ENCODE results near the gene MRPL53.

The MRPL53 gene

DNA sequence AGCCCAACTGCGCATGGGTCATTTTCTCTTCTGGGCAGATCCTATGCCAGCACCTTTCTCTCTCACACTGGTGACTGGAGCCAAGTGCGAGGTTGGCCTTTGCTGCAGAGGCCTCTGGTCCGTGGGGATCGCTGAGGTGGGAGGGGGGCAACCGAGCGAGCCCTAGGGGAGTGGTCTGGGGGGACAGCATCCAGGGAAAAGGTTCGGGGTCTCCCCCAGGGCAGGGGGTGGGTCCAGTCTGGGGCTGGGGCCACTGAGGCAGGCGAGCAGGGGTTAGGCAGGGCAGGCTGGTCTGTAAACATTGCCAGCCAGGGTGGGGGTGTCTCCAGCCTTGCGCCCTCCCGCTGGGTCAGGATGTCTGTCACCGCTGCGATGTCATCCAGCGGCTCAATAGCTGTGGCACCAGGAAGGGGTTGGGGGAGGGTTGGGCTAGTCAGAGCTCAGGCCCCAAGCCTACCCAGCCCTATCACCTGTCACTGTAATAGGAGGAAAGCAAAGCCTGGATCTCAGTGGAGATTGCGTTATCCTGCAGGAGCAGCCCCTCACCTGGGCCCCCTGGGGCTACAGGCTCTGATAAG, 46.2 kb downstream of the MRPL53 start:
- Histone ChIP-seq H3K4me1 (ENCODE audit: control insufficient read depth in 1 of 2, insufficient read depth in 2 of 2, low read length in 2 of 2) (peaks cover 0 to 7% of the 10 kb centered on the region in 2 donors), H3K27me3 (ENCODE audit: low read depth, low read length) (no peaks in the 10 kb centered on the region), H3K27ac (ENCODE audit: low read length) (no peak overlapping the region), H3K36me3 (ENCODE audit: control insufficient read depth in 1 of 2, insufficient read depth in 2 of 2, low read length in 2 of 2) (peaks cover 31 to 56% of the 10 kb centered on the region in 2 donors), H3K4me3 (ENCODE audit: low read depth in 1 of 2, low read length in 2 of 2) (no peak overlapping the region), H3K9me3 (ENCODE audit: control insufficient read depth in 1 of 2, low read length in 2 of 2) (no peaks in the 10 kb centered on the region)

DNA sequence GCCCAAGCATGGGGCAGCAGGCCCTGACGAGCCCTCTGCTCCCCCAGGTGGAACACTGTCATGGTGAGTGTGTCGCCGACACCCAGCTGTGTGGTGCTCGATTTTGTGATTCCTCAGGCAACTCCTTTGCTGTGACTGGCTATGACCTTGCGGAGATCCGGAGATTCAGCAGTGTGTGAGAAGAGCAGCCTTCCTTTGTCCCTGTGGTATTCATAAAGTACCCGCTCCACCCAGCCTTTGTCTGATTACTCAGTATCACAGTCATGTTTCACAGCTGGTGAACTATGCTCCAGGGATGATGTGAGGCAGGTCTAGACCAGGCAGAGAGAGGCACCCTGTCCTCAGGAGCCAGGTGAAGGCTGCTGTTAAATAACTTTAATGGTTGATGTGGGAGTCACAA, 47.0 kb downstream of the MRPL53 start:
- Histone ChIP-seq H3K4me1 (ENCODE audit: control insufficient read depth in 1 of 2, insufficient read depth in 2 of 2, low read length in 2 of 2) (peaks cover 0 to 7% of the 10 kb centered on the region in 2 donors), H3K4me3 (ENCODE audit: low read depth in 1 of 2, low read length in 2 of 2) (no peak overlapping the region), H3K36me3 (ENCODE audit: control insufficient read depth in 1 of 2, insufficient read depth in 2 of 2, low read length in 2 of 2) (peaks cover 31 to 49% of the 10 kb centered on the region in 2 donors), H3K9me3 (ENCODE audit: control insufficient read depth in 1 of 2, low read length in 2 of 2) (no peaks in the 10 kb centered on the region), H3K27me3 (ENCODE audit: low read depth, low read length) (no peaks in the 10 kb centered on the region), H3K27ac (ENCODE audit: low read length) (no peak overlapping the region)

DNA sequence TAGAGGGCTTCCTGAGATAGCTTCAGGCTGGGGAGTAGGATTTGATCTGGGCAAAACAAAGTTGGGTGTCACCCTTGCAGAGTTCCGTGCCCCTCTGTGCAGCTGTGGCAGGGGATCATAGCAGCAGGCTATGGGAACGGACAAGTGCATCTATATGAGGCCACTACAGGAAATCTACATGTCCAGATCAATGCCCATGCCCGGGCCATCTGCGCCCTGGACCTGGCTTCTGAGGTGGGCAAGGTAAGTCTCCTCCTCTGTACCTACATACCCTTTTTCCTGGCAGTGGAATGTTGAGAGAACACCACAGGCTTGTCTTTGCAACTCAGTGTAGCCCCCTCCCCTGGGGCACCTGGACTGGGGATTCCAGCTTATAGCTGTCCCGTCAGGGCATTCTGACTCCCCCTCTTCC, 47.5 kb downstream of the MRPL53 start:
- no peaks in the 10 kb centered on the region for H3K27me3 ChIP-seq (ENCODE audit: low read depth, low read length)
- H3K9me3 ChIP-seq (ENCODE audit: control insufficient read depth in 1 of 2, low read length in 2 of 2) = no peaks in the 10 kb centered on the region
- peaks cover 27 to 44% of the 10 kb centered on the region in 2 donors for H3K36me3 ChIP-seq (ENCODE audit: control insufficient read depth in 1 of 2, insufficient read depth in 2 of 2, low read length in 2 of 2)
- H3K4me3 ChIP-seq (ENCODE audit: low read depth in 1 of 2, low read length in 2 of 2) = no peak overlapping the region
- no peak overlapping the region for H3K27ac ChIP-seq (ENCODE audit: low read length)
- H3K4me1 ChIP-seq (ENCODE audit: control insufficient read depth in 1 of 2, insufficient read depth in 2 of 2, low read length in 2 of 2) = peaks cover 0 to 7% of the 10 kb centered on the region in 2 donors

DNA sequence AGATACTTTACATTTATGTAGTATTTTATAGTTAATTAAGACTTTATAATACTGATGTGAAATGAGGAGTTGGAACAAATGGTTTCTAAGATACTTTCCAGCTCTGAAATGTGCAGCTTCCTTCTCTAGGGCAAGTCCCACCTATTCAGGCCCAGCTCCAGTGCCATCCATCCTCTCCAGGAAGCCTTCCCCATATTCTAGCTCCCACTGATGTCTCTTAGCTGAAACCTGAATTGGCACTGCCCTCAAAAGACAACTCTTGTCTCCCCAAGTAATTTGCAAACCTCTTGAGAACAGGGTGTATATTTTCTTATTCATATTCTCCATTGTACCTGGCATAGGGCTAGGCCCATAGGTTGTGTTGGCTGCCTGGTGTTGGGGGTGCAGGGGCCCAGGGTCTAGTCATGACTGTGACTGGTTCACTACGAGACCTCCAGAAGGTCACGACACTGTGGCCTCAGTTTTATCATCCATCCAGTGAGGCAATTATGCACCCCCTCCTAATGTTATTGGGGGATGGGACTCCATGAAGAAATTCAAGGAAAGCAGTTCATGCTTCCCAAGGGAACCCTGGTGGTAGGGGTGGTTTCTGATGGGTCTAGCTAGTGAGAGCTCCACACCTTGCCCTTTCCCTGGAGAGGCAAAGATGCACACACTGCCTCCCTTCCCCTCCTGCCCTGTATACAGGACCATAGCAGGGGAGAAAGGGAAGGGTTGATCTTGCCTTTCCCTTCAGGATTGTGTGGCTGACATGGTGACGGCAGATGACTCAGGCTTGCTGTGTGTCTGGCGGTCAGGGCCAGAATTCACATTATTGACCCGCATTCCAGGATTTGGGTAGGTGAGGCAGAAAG, 48.1 kb downstream of the MRPL53 start:
- Histone ChIP-seq H3K27me3 (ENCODE audit: low read depth, low read length) (no peaks in the 10 kb centered on the region), H3K36me3 (ENCODE audit: control insufficient read depth in 1 of 2, insufficient read depth in 2 of 2, low read length in 2 of 2) (peaks cover 20 to 38% of the 10 kb centered on the region in 2 donors), H3K4me3 (ENCODE audit: low read depth in 1 of 2, low read length in 2 of 2) (no peak overlapping the region), H3K27ac (ENCODE audit: low read length) (no peak overlapping the region), H3K4me1 (ENCODE audit: control insufficient read depth in 1 of 2, insufficient read depth in 2 of 2, low read length in 2 of 2) (peaks cover 0 to 7% of the 10 kb centered on the region in 2 donors), H3K9me3 (ENCODE audit: control insufficient read depth in 1 of 2, low read length in 2 of 2) (no peaks in the 10 kb centered on the region)

DNA sequence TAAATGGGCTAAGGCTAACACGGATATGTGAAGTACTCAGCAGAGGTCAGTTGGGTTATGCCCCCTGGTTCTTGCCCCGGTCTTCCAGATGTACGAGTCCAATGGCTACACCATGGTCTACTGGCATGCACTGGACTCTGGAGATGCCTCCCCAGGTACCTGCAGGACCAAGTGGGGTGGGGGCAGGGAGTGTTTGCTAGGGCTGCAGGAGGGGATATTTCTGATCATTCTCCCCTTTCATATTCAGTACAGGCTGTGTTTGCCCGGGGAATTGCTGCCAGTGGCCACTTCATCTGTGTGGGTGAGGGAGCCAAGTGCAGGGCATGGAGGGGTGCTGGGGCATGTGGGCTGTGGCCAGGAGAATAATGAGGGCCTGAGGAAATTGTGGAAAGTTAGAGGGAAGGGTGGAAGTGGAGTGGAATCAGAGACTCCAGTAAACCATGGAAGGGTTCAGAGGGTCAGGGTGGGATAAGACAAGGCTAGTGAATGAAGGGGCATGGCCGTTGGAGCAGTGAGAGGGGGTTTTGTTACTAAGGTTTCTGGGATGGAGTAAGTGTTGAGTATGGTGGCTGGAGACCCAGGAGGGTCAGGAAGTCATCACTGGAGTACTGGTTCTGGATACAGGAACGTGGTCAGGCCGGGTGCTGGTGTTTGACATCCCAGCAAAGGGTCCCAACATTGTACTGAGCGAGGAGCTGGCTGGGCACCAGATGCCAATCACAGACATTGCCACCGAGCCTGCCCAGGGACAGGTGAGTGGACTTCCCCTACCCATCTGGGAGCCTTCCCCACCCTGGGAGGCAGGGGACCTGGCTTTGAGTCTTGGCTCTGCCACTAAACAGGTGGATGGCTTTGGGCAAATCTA, 49.0 kb downstream of the MRPL53 start:
- H3K4me1 ChIP-seq (ENCODE audit: control insufficient read depth in 1 of 2, insufficient read depth in 2 of 2, low read length in 2 of 2) = peaks cover 0 to 7% of the 10 kb centered on the region in 2 donors
- H3K9me3 ChIP-seq (ENCODE audit: control insufficient read depth in 1 of 2, low read length in 2 of 2) = no peaks in the 10 kb centered on the region
- no peaks in the 10 kb centered on the region for H3K27me3 ChIP-seq (ENCODE audit: low read depth, low read length)
- peaks cover 12 to 29% of the 10 kb centered on the region in 2 donors for H3K36me3 ChIP-seq (ENCODE audit: control insufficient read depth in 1 of 2, insufficient read depth in 2 of 2, low read length in 2 of 2)
- no peak overlapping the region for H3K27ac ChIP-seq (ENCODE audit: low read length)
- no peak overlapping the region for H3K4me3 ChIP-seq (ENCODE audit: low read depth in 1 of 2, low read length in 2 of 2)
